HUES48 (cell line): ENCODE measurements around the gene GBX2.

Experiments used
- H3K27ac ChIP-seq: one replicate; pipeline ENCODE4 v1.7.0; 2013; ENCODE audit warnings: low read depth, low read length, inconsistent platforms
- H3K27me3 ChIP-seq: 2 replicates; pipeline ENCODE4 v1.6.1; 2013; ENCODE audit warnings: mild to moderate bottlenecking, low read length; ENCODE audit not compliant: control insufficient read depth, insufficient read depth
- H3K36me3 ChIP-seq: 2 replicates; pipeline ENCODE4 v1.6.1; 2013; ENCODE audit warnings: low read length; ENCODE audit not compliant: control insufficient read depth, insufficient read depth
- H3K4me1 ChIP-seq: 2 replicates; pipeline ENCODE4 v1.6.1; 2013; ENCODE audit warnings: mild to moderate bottlenecking, low read length; ENCODE audit not compliant: control insufficient read depth, insufficient read depth
- H3K4me3 ChIP-seq: 2 replicates; pipeline ENCODE4 v1.5.1; 2013; ENCODE audit warnings: mild to moderate bottlenecking, low read depth, low read length
- H3K9ac ChIP-seq: 2 replicates; pipeline ENCODE4 v1.6.1; 2013; ENCODE audit warnings: mild to moderate bottlenecking, low read depth, low read length, moderate library complexity
- H3K9me3 ChIP-seq: 2 replicates; pipeline ENCODE4 v1.6.1; 2013; ENCODE audit warnings: low read length; ENCODE audit not compliant: control insufficient read depth, insufficient read depth

Gene GBX2

GRCh38 chr2:236160366-236161081 lies 7.7 kb downstream of the GBX2 start:
- Histone ChIP-seq H3K4me1 (peaks cover 45% of the 10 kb centered on the region), H3K27me3 (peaks cover 99% of the 10 kb centered on the region), H3K9ac (no peak overlapping the region), H3K4me3 (no peak overlapping the region), H3K9me3 (no peaks in the 10 kb centered on the region), H3K27ac (no peak overlapping the region), H3K36me3 (no peaks in the 10 kb centered on the region)

- no peaks in the 10 kb centered on the region for H3K36me3 ChIP-seq
- H3K4me3 ChIP-seq = no peak overlapping the region
- no peak overlapping the region for H3K9ac ChIP-seq
- H3K4me1 ChIP-seq = peaks cover 40% of the 10 kb centered on the region
- no peaks in the 10 kb centered on the region for H3K9me3 ChIP-seq
- peak overlapping the region; percentile 31 for H3K27ac ChIP-seq
- peaks cover 99% of the 10 kb centered on the region for H3K27me3 ChIP-seq
These were observed 8.4 kb downstream of the GBX2 start for GRCh38 chr2:236159778-236160170.

GRCh38 chr2:236158969-236159777 lies 9.0 kb downstream of the GBX2 start:
- H3K36me3 ChIP-seq = no peaks in the 10 kb centered on the region

GRCh38 chr2:236157815-236158498 lies 10.2 kb downstream of the GBX2 start:
- Histone ChIP-seq H3K9ac (no peak overlapping the region), H3K36me3 (no peaks in the 10 kb centered on the region), H3K4me3 (no peak overlapping the region), H3K9me3 (no peaks in the 10 kb centered on the region), H3K27ac (no peak overlapping the region), H3K4me1 (peaks cover 38% of the 10 kb centered on the region), H3K27me3 (peaks cover 88% of the 10 kb centered on the region)

More at GRCh38 chr2:236158969-236159777, 9.0 kb downstream of the GBX2 start:
- Histone ChIP-seq H3K4me1 (peaks cover 38% of the 10 kb centered on the region), H3K9me3 (no peaks in the 10 kb centered on the region), H3K27me3 (peaks cover 99% of the 10 kb centered on the region), H3K9ac (no peak overlapping the region), H3K4me3 (no peak overlapping the region), H3K27ac (peak overlapping the region; percentile 31)

- Histone ChIP-seq H3K4me3 (no peak overlapping the region), H3K9ac (no peak overlapping the region), H3K9me3 (no peaks in the 10 kb centered on the region), H3K4me1 (peaks cover 32% of the 10 kb centered on the region), H3K27ac (no peak overlapping the region), H3K36me3 (no peaks in the 10 kb centered on the region), H3K27me3 (peaks cover 82% of the 10 kb centered on the region)
These were observed 10.8 kb downstream of the GBX2 start for GRCh38 chr2:236157366-236157765.

- peaks cover 27% of the 10 kb centered on the region for H3K4me1 ChIP-seq
- no peak overlapping the region for H3K4me3 ChIP-seq
- no peaks in the 10 kb centered on the region for H3K9me3 ChIP-seq
- H3K27ac ChIP-seq = no peak overlapping the region
- peaks cover 76% of the 10 kb centered on the region for H3K27me3 ChIP-seq
- H3K9ac ChIP-seq = no peak overlapping the region
- no peaks in the 10 kb centered on the region for H3K36me3 ChIP-seq
These were observed 11.4 kb downstream of the GBX2 start for GRCh38 chr2:236156860-236157194.

GRCh38 chr2:236156095-236156859 lies 11.9 kb downstream of the GBX2 start:
- Histone ChIP-seq H3K9ac (no peak overlapping the region), H3K27ac (no peak overlapping the region), H3K4me3 (no peak overlapping the region), H3K36me3 (no peaks in the 10 kb centered on the region), H3K4me1 (peaks cover 21% of the 10 kb centered on the region), H3K9me3 (no peaks in the 10 kb centered on the region), H3K27me3 (peaks cover 71% of the 10 kb centered on the region)

- Histone ChIP-seq H3K9ac (no peak overlapping the region), H3K36me3 (no peaks in the 10 kb centered on the region), H3K9me3 (no peaks in the 10 kb centered on the region), H3K4me3 (no peak overlapping the region), H3K27ac (no peak overlapping the region), H3K4me1 (peaks cover 13% of the 10 kb centered on the region), H3K27me3 (peaks cover 62% of the 10 kb centered on the region)
These were observed 12.8 kb downstream of the GBX2 start for GRCh38 chr2:236155406-236155805.

GRCh38 chr2:236146436-236146835 lies 21.8 kb downstream of the GBX2 start:
- H3K27ac ChIP-seq = no peak overlapping the region
- no peaks in the 10 kb centered on the region for H3K9me3 ChIP-seq
- H3K27me3 ChIP-seq = peaks cover 8% of the 10 kb centered on the region
- H3K36me3 ChIP-seq = no peaks in the 10 kb centered on the region
- 0 out of 2 replicates have a peak, but pooled peaks cover 4% of the 10 kb centered on the region for H3K4me1 ChIP-seq
- H3K9ac ChIP-seq = no peak overlapping the region
- no peak overlapping the region for H3K4me3 ChIP-seq

- Histone ChIP-seq H3K4me1 (0 out of 2 replicates have a peak, but pooled peaks cover 4% of the 10 kb centered on the region), H3K27me3 (peaks cover 8% of the 10 kb centered on the region), H3K9ac (no peak overlapping the region), H3K36me3 (no peaks in the 10 kb centered on the region), H3K9me3 (no peaks in the 10 kb centered on the region), H3K4me3 (no peak overlapping the region), H3K27ac (no peak overlapping the region)
These were observed 24.4 kb downstream of the GBX2 start for GRCh38 chr2:236143811-236144210.
